AG09319 (cell line): ENCODE measurements around the gene HOMER2.

Experiments used
- DNase-seq: peaks from one replicate; pipeline ENCODE4 v3.0.0-alpha.2; 2010; ENCODE audit warnings: low read depth; ENCODE audit errors: extremely low read depth
- CTCF ChIP-seq: IDR thresholded peaks from 2 replicates; pipeline ENCODE4 v1.5.1; 2011; ENCODE audit warnings: low read depth, mild to moderate bottlenecking, inconsistent platforms, low read length, moderate library complexity

The HOMER2 gene

GRCh38 chr15:82907350-82907749, 45.2 kb downstream of the HOMER2 start:
- no peak for TF ChIP-seq CTCF
- no peak for DNase-seq

- no peak for DNase-seq
- TF ChIP-seq CTCF: no peak
These were observed 47.9 kb downstream of the HOMER2 start for GRCh38 chr15:82904574-82904973.

GRCh38 chr15:82903511-82903910, 49.0 kb downstream of the HOMER2 start:
- no peak for TF ChIP-seq CTCF
- DNase-seq: no peak

- no peak for TF ChIP-seq CTCF
- no peak for DNase-seq
These were observed 51.3 kb downstream of the HOMER2 start for GRCh38 chr15:82901114-82901805.

- no peak for TF ChIP-seq CTCF
- DNase-seq: no peak
These were observed 51.9 kb downstream of the HOMER2 start for GRCh38 chr15:82900511-82901060.

- no peak for TF ChIP-seq CTCF
- no peak for DNase-seq
These were observed 53.6 kb downstream of the HOMER2 start for GRCh38 chr15:82898961-82899360.

- no peak for DNase-seq
- TF ChIP-seq CTCF: no peak
These were observed 56.5 kb downstream of the HOMER2 start for GRCh38 chr15:82895983-82896382.
